HUES64 (cell line): ENCODE measurements around the gene CNTNAP1.

Experiments used
- H3K27ac ChIP-seq: 2 replicates; pipeline ENCODE4 v1.7.0; 2013; ENCODE audit warnings: low read depth, low read length, inconsistent platforms
- H3K27me3 ChIP-seq: 2 replicates; pipeline ENCODE4 v1.6.1; 2013; ENCODE audit warnings: mild to moderate bottlenecking, low read length; ENCODE audit not compliant: insufficient read depth
- H3K36me3 ChIP-seq: 2 replicates; pipeline ENCODE4 v1.6.1; 2013; ENCODE audit warnings: mild to moderate bottlenecking, low read length; ENCODE audit not compliant: insufficient read depth
- H3K4me1 ChIP-seq: 2 replicates; pipeline ENCODE4 v1.6.1; 2013; ENCODE audit warnings: mild to moderate bottlenecking, low read length, moderate library complexity; ENCODE audit not compliant: insufficient read depth
- H3K4me3 ChIP-seq: 2 replicates; pipeline ENCODE4 v1.5.1; 2013; ENCODE audit warnings: mild to moderate bottlenecking, low read length, moderate library complexity
- H3K9ac ChIP-seq: 2 replicates; pipeline ENCODE4 v1.6.1; 2013; ENCODE audit warnings: mild to moderate bottlenecking, low read depth, low read length
- H3K9me3 ChIP-seq: 2 replicates; pipeline ENCODE4 v1.6.1; 2013; ENCODE audit warnings: low read depth, low read length; ENCODE audit not compliant: insufficient read depth
- WGBS: fragments of 150-250, 120-280 bp; methylation state at CpG from one replicate; pipeline ENCODE4 v1.1.7; 2013; ENCODE audit warnings: missing lambda C conversion rate; 5-methylcytosine and 5-hydroxymethylcytosine counted together

The CNTNAP1 gene

DNA sequence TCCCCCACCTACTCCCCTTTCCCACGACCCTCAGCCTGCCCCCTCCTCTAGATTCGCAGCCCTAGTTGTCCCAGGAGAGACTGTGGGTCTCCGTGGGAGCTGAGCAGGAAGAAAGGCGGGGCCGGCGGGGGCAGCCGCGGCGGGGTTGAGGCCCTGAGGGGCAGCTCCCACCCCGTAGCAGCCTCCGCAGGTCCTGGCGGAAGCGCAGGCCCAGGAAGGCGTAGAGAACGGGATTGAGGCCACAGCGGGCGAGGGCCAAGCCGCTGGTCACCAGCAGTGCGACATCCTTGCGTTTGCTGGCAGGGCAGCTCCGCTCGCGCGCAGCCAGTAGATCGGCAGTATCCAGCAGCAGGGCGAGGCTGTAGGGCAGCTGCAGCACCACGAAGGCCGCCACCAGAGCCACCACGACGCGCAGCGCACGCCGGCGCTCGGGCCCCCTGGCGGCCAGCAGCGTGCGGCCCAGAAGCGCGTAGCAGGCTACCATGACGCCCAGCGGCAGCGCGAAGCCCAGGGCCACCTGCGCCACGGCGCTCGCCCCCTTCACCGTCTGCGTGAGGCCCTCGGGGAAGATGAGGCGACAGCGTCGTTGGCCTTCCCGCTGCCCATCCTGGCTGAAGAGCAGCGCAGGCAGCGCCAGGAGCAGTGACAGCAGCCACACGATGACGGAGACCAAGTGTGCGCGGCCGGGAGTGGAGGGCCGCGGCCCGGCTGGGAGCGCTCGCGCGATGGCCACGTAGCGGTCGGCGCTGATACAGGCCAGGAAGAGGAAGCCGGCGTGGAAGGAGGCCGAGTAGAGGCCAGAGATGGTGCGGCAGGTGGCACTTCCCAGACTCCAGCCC is 2.6 kb upstream of the CNTNAP1 start:
- Histone ChIP-seq H3K27me3 (peaks cover 47% of the 10 kb centered on the region), H3K36me3 (no peaks in the 10 kb centered on the region), H3K9ac (peak overlapping the region; percentile 69), H3K4me3 (peak overlapping the region; percentile 66), H3K9me3 (no peaks in the 10 kb centered on the region), H3K27ac (peak overlapping the region; percentile 73), H3K4me1 (peaks cover 38% of the 10 kb centered on the region)
- 11% methylated on average over 78 of the region's 78 CpGs for WGBS

DNA sequence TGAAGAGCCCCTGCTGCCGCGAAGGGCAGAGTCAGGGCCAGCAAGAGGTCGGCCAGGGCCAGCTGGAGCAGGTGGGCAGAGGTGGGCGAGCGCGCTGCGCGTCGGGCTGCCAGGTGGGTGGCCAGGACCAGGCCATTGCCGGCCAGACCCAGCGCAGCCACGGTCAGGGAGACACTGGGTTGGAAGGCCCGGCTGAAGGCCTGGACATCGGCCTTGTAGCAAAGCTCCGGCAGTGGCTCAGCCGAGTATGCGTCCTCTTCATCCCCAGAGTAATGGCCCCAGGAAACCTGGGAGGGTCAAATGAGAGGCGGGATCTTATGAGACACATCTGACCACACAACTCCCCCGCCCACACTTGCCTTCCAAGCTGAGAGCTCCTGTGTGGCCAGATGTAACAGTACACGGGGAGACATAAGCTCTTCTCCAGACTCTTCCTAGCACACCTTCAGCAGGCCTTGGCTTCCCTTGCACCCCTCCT is 2.0 kb upstream of the CNTNAP1 start:
- H3K9ac ChIP-seq, result no peak overlapping the region
- H3K4me3 ChIP-seq, result peak overlapping the region; percentile 66; the same call in 1 of the 2 replicates
- peaks cover 42% of the 10 kb centered on the region for H3K27me3 ChIP-seq
- 84% methylated on average over 20 of the region's 20 CpGs for WGBS
- H3K27ac ChIP-seq, result no peak overlapping the region
- 0 out of 2 replicates have a peak, but pooled peaks cover 2% of the 10 kb centered on the region for H3K36me3 ChIP-seq
- peaks cover 33% of the 10 kb centered on the region for H3K4me1 ChIP-seq
- no peaks in the 10 kb centered on the region for H3K9me3 ChIP-seq

DNA sequence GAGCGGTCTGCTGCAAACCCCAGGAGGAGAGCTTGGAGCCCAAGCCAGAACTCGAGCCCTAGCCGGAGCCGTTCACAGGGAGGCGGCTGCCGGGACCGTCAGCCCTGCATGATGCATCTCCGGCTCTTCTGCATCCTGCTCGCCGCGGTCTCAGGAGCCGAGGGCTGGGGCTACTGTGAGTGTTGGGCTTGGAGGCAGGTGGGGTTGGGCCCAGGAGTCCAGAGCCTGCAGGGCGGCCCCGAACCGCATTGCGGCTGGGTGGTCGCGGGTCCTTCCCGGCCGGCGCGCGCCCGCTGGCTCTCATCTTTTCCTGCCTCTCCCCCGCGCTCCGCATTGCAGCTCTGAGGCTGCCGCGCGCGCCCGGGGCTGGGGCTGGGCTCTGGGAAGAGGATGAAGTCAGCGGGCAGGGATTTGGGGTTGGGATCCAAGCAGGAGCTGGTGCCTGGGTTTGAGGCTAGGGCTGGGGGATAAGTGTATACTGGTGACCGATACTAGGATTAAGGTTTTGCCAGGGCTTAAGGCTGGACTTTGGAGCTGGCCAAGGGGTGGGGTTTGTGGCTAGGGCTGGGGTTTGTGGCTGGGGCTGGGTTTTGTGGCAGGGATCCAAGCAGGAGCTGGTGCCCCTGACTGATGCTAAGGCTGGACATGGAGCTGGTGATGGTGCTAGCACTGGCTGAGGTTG is 532 bp downstream of the CNTNAP1 start:
- 0 out of 2 replicates have a peak, but pooled peaks cover 6% of the 10 kb centered on the region for H3K36me3 ChIP-seq
- peaks cover 31% of the 10 kb centered on the region for H3K27me3 ChIP-seq
- 2% methylated on average over 34 of the region's 34 CpGs for WGBS
- peak overlapping the region; percentile 17; the same call in 1 of the 2 replicates for H3K9ac ChIP-seq
- H3K4me3 ChIP-seq, result peak overlapping the region; percentile 65
- no peak overlapping the region for H3K27ac ChIP-seq
- H3K4me1 ChIP-seq, result peaks cover 25% of the 10 kb centered on the region
- no peaks in the 10 kb centered on the region for H3K9me3 ChIP-seq

DNA sequence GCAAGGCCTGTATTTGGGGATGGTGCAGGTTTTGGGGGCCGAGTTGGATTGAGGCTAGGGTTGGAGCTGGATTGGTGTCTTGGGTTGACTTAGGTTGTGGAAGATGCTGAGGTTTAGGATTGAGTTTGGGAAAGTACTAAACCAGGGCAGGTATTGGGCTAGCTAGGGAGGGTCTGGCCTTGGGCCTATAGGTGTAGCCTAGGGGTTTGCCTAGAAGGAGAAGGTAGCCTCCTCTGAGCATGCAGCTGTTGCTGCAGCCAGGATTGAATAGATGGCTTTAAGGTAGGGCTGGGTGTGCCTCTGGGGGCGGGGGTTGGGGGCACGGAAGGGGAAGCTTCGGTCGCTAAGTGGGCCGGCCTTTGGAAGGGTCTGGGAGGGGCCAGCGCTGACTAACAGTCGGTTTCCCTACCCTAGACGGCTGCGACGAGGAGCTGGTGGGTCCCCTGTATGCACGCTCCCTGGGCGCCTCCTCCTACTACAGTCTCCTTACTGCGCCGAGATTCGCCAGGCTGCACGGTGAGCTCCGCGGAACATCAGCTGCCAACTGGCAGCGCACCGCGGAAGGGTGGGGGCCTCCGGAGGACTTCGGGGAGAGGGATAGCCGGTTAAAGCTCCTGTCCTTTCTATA is 1.2 kb downstream of the CNTNAP1 start:
- H3K4me3 ChIP-seq, result peak overlapping the region; percentile 65
- no peaks in the 10 kb centered on the region for H3K9me3 ChIP-seq
- 0 out of 2 replicates have a peak overlapping the region, but pooled peaks have one; percentile 17 for H3K9ac ChIP-seq
- 7% methylated on average over 25 of the region's 25 CpGs for WGBS
- 0 out of 2 replicates have a peak, but pooled peaks cover 6% of the 10 kb centered on the region for H3K36me3 ChIP-seq
- H3K27me3 ChIP-seq, result peaks cover 31% of the 10 kb centered on the region
- H3K4me1 ChIP-seq, result peaks cover 26% of the 10 kb centered on the region
- no peak overlapping the region for H3K27ac ChIP-seq

DNA sequence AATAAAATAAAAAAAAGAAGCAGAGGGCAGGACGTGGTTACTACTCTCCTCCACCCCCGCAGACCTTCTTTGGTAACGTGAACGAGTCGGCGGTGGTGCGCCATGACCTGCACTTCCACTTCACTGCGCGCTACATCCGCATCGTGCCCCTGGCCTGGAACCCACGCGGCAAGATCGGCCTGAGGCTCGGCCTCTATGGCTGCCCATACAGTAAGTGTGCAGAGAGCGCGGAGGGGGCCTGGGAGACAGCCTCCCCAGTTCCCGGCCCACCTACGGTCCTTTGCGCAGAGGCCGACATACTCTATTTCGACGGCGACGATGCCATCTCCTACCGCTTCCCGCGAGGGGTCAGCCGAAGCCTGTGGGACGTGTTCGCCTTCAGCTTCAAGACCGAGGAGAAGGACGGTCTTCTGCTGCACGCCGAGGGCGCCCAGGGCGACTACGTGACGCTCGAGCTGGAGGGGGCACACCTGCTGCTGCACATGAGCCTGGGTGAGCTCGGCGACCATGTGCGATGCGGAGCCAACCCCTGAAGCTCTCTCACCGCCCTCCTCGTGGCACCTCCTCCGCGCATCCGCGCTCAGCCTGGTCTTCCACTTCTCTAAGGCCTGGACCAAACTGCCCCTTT is 2.7 kb downstream of the CNTNAP1 start:
- H3K36me3 ChIP-seq, result 0 out of 2 replicates have a peak, but pooled peaks cover 6% of the 10 kb centered on the region
- H3K4me3 ChIP-seq, result no peak overlapping the region
- peaks cover 29% of the 10 kb centered on the region for H3K27me3 ChIP-seq
- no peaks in the 10 kb centered on the region for H3K9me3 ChIP-seq
- H3K4me1 ChIP-seq, result peaks cover 25% of the 10 kb centered on the region
- no peak overlapping the region for H3K9ac ChIP-seq
- no peak overlapping the region for H3K27ac ChIP-seq
- WGBS, result 95% methylated on average over 50 of the region's 50 CpGs

DNA sequence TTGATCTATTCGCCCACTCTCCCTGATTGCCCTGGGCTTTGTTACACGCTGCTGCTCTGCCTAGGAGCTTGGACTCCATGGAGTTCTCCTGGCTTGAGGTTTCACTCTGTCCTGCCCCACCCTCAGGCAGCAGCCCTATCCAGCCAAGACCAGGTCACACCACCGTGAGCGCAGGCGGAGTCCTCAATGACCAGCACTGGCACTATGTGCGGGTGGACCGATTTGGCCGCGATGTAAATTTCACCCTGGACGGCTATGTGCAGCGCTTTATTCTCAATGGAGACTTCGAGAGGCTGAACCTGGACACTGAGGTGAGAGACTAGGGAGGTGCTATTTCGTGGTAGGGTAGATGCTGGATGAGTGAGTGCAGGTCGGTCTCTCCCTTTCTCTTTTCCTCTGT is 3.5 kb downstream of the CNTNAP1 start:
- 0 out of 2 replicates have a peak, but pooled peaks cover 6% of the 10 kb centered on the region for H3K36me3 ChIP-seq
- H3K27me3 ChIP-seq, result peaks cover 22% of the 10 kb centered on the region
- H3K4me1 ChIP-seq, result peaks cover 18% of the 10 kb centered on the region
- no peak overlapping the region for H3K27ac ChIP-seq
- no peak overlapping the region for H3K9ac ChIP-seq
- H3K9me3 ChIP-seq, result no peaks in the 10 kb centered on the region
- no peak overlapping the region for H3K4me3 ChIP-seq
- 94% methylated on average over 14 of the region's 14 CpGs for WGBS

DNA sequence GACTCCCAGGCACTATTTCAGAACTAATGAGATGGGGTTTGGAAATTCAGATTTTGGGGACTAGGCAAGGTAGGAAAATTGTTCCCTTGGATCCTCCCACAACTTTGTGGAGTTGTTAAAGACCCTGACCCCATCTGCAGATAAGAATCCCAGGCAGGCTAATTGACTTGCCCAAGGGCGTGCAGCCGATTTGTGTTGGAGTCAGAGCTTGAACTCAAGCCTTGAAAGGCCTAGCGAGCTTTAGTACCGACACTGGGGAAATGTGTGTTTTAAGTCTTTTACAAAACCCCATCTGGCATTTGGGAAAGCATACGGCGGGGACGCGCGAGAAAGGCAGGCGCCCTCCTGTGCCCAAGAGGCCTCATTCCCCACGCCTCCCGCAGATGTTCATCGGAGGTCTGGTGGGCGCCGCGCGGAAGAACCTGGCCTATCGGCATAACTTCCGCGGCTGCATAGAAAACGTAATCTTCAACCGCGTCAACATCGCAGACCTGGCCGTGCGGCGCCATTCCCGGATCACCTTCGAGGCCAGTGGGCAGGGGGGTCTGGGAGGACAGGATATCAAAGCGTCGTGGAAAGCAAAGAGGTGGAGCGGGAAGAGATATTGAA is 4.3 kb downstream of the CNTNAP1 start:
- no peak overlapping the region for H3K4me3 ChIP-seq
- peaks cover 22% of the 10 kb centered on the region for H3K27me3 ChIP-seq
- 94% methylated on average over 32 of the region's 32 CpGs for WGBS
- H3K4me1 ChIP-seq, result peaks cover 14% of the 10 kb centered on the region
- H3K27ac ChIP-seq, result no peak overlapping the region
- 0 out of 2 replicates have a peak, but pooled peaks cover 9% of the 10 kb centered on the region for H3K36me3 ChIP-seq
- no peak overlapping the region for H3K9ac ChIP-seq
- H3K9me3 ChIP-seq, result no peaks in the 10 kb centered on the region

DNA sequence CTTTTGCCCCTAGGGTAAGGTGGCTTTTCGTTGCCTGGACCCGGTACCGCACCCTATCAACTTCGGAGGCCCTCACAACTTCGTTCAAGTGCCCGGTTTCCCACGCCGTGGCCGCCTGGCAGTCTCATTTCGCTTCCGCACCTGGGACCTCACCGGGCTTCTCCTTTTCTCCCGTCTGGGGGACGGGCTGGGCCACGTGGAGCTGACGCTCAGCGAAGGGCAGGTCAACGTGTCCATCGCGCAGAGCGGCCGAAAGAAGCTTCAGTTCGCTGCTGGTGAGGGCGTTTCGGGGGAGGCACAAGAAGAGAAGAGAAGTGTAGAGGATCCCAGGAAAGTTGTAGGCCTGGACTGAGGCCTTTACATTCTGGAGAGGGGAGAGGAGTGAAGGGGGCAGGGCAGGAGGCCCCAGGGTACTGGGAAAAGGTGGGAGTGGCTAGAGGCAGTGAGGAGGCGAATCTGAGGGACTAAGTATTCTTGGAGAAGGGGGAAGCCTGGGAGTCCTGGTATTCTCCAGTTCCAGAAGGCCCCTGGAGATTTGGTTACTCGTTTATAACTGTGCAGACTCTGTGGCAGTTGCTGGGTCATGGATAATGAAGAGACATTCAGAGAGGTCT is 5.5 kb downstream of the CNTNAP1 start:
- 89% methylated on average over 27 of the region's 27 CpGs for WGBS
- Histone ChIP-seq H3K9me3 (no peaks in the 10 kb centered on the region), H3K27me3 (peaks cover 15% of the 10 kb centered on the region), H3K4me3 (no peak overlapping the region), H3K36me3 (0 out of 2 replicates have a peak, but pooled peaks cover 9% of the 10 kb centered on the region), H3K27ac (no peak overlapping the region), H3K9ac (no peak overlapping the region), H3K4me1 (peaks cover 8% of the 10 kb centered on the region)

DNA sequence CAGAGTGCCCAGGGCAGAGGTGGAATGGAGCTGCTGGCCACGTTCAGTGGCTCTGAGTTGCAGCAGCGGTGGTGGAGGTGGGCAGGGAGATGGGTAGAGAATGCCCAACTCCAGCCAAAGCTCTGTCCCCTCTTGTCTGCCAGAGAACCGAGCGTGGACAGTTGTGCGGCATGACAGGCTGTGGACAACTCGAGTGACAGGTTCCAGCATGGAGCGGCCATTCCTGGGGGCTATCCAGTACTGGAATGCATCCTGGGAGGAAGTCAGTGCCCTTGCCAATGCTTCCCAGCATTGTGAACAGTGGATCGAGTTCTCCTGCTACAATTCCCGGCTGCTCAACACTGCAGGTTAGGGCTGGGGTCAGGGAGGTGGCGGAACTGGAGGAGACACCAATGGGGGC is 8.3 kb downstream of the CNTNAP1 start:
- Histone ChIP-seq H3K27me3 (no peaks in the 10 kb centered on the region), H3K4me3 (no peak overlapping the region), H3K4me1 (peaks cover 3% of the 10 kb centered on the region; the same call in 1 of the 2 replicates), H3K36me3 (0 out of 2 replicates have a peak, but pooled peaks cover 12% of the 10 kb centered on the region), H3K27ac (no peak overlapping the region), H3K9ac (no peak overlapping the region), H3K9me3 (no peaks in the 10 kb centered on the region)
- 92% methylated on average over 10 of the region's 10 CpGs for WGBS

DNA sequence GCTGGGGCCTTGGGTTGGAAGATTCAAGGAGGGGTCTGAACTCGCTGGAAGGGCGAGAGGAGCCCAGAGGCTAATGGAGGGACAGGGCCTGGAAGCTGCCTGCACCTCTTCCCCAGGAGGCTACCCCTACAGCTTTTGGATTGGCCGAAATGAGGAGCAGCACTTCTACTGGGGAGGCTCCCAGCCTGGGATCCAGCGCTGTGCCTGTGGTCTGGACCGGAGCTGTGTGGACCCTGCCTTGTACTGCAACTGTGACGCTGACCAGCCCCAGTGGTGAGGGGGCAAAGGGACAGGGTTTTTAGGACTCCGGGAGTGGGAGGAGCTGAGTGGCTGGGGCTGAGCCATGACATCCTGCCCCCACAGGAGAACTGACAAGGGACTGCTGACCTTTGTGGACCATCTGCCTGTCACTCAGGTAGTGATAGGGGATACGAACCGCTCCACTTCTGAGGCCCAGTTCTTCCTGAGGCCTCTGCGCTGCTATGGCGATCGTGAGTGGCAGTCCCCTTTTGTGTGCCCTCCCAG is 8.8 kb downstream of the CNTNAP1 start:
- Histone ChIP-seq H3K4me3 (no peak overlapping the region), H3K27me3 (no peaks in the 10 kb centered on the region), H3K36me3 (0 out of 2 replicates have a peak, but pooled peaks cover 14% of the 10 kb centered on the region), H3K9ac (no peak overlapping the region), H3K9me3 (no peaks in the 10 kb centered on the region), H3K27ac (no peak overlapping the region), H3K4me1 (peaks cover 3% of the 10 kb centered on the region; the same call in 1 of the 2 replicates)
- WGBS, result 96% methylated on average over 12 of the region's 12 CpGs
